HepG2 (cell line): Measurements from ENCODE around the gene ALPK3. TPM values are rescaled to one million over a fixed set of nuclear protein-coding genes. Genes with fewer than 3 reads are reported as not detected.

Source experiments
- ERF ChIP-seq: IDR thresholded peaks from 2 replicates; pipeline ENCODE4 v1.6.1; 2018; ENCODE audit warnings: missing biosample characterization, missing genetic modification reagents
- GFI1 ChIP-seq: sonication (generic); formaldehyde crosslinking; IDR thresholded peaks from 2 replicates; pipeline ENCODE4 v1.5.0; 2020; ENCODE audit warnings: missing genetic modification reagents, mild to moderate bottlenecking, borderline replicate concordance
- GLI4 ChIP-seq: sonication (generic); formaldehyde crosslinking; IDR thresholded peaks from 2 replicates; pipeline ENCODE4 v1.5.1; 2020; ENCODE audit warnings: missing genetic modification reagents, mild to moderate bottlenecking, moderate library complexity, borderline replicate concordance
- HIVEP1 ChIP-seq: sonication (generic); formaldehyde crosslinking; IDR thresholded peaks from 2 replicates; pipeline ENCODE4 v1.4.0; 2020; ENCODE audit warnings: mild to moderate bottlenecking, missing genetic modification reagents
- KDM5B ChIP-seq: sonication (generic); formaldehyde crosslinking; IDR thresholded peaks from 2 replicates; pipeline ENCODE4 v1.4.0; 2020; ENCODE audit warnings: missing genetic modification reagents, mild to moderate bottlenecking, borderline replicate concordance
- SNAI1 ChIP-seq: sonication (generic); formaldehyde crosslinking; IDR thresholded peaks from 2 replicates; pipeline ENCODE4 v1.5.0; 2020; ENCODE audit warnings: mild to moderate bottlenecking, missing genetic modification reagents, borderline replicate concordance
- ZFP90 ChIP-seq: sonication (generic); formaldehyde crosslinking; IDR thresholded peaks from 2 replicates; pipeline ENCODE4 v1.8.0; 2022; ENCODE audit warnings: missing genetic modification reagents, mild to moderate bottlenecking, inconsistent platforms, borderline replicate concordance
- ZNF530 ChIP-seq: sonication (generic); formaldehyde crosslinking; IDR thresholded peaks from 2 replicates; pipeline ENCODE4 v1.5.0; 2020; ENCODE audit warnings: low read depth, mild to moderate bottlenecking, missing genetic modification reagents
- ZNF766 ChIP-seq: sonication (generic); formaldehyde crosslinking; IDR thresholded peaks from 2 replicates; pipeline ENCODE4 v1.5.0; 2020; ENCODE audit warnings: missing genetic modification reagents, borderline replicate concordance
- ZSCAN9 ChIP-seq: IDR thresholded peaks from 2 replicates; pipeline ENCODE4 v1.6.1; 2016; ENCODE audit warnings: borderline replicate concordance
- polyA plus RNA-seq, 8 experiments: library from polyadenylated mRNA; depleted of rRNA in 3 of 8; stranded (reverse) in 7 of 8; unstranded in 1 of 8; fragments of >200 nt; fragmentation: Illumina TruSeq in 4 of 8; extraction: Trizol in 4 of 8; gene quantifications; 2 replicates each; pipeline versions ENCODE4 v1.2.1 to v1.2.3, GENCODE V29; 2011 to 2016; ENCODE audit warnings: low read depth in 4 of 8, missing spikeins in 1 of 8, mixed read lengths in 1 of 8; ENCODE audit not compliant: insufficient read depth in 1 of 8
- total RNA-seq, 5 experiments: library from RNA; depleted of rRNA; stranded (reverse); fragments of >200 nt; fragmentation: Illumina TruSeq; extraction: Trizol; gene quantifications; 2 replicates each; pipeline ENCODE4 v1.2.3, GENCODE V29; 2016; ENCODE audit warnings: low read depth in 1 of 5
- TF ChIP-seq, protein P1 (sequence below): sonication (generic); formaldehyde crosslinking; IDR thresholded peaks from 2 replicates; pipeline ENCODE4 v1.4.0; 2020; ENCODE audit warnings: missing genetic modification reagents
- TF ChIP-seq, protein P2 (sequence below): sonication (generic); formaldehyde crosslinking; IDR thresholded peaks from 2 replicates; pipeline ENCODE4 v1.5.0; 2020; ENCODE audit warnings: mild to moderate bottlenecking, missing genetic modification reagents, borderline replicate concordance
- TF ChIP-seq, protein P3 (sequence below): fragments of 450-650 bp; IDR thresholded peaks from 2 replicates; pipeline ENCODE4 v1.6.1; 2017
- TF ChIP-seq, protein P4 (sequence below): fragments of 450-650 bp; IDR thresholded peaks from 2 replicates; pipeline ENCODE4 v1.6.1; 2017; ENCODE audit warnings: mild to moderate bottlenecking
- TF ChIP-seq, protein P5 (sequence below): sonication (generic); formaldehyde crosslinking; IDR thresholded peaks from 2 replicates; pipeline ENCODE4 v1.4.0; 2020; ENCODE audit warnings: mild to moderate bottlenecking, missing genetic modification reagents

Gene ALPK3
- total and polyA plus RNA-seq, 2 of the 13 experiments (the other 11 are each of a cell fraction or from before 2014, with no cell fraction given), result 0.04 to 0.42 TPM

DNA sequence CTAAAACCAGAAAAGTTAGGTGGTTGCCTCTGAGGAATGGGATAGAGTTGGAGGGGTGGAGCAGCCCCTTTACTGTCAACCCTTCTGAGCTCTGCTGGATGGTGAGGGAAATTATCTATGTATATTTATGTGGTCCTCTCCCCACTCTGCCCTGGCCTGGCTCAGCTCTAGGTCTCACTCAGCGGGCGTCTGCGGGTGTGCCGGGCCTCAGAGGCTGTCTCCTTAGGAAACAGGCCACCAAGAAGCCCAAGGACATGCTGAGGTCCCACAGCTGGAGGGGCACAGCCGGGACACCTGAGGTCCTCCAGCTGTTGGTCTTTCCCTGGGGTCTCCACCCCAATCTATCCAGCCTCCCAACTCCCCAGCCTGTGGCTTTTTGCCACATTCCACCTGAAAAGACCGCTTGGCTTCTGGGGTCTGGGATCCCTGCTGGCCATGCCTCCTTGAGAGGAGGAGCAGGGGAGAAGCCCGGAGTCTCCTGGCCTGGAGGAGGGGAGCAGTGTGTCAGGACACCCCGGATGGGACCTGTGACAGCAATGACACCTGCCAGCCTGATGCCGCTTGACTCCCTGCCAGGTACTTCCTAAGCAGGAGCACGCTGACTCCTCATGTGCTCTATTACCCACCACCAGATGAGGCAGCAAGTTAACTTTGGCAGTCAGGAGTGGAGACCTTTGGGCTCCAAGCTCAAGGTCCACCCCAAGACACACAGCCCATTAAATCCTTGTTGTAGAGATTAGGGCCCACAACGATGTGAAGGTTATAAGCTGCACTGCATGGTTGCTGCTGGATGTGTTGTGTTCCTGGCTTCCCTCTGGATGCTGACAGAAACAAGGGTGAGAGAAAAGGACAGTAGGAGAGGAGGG lies 67.0 kb downstream of the ALPK3 start, which contains the start of gene SLC28A1 (continued):
- TF ChIP-seq, protein P1, sequence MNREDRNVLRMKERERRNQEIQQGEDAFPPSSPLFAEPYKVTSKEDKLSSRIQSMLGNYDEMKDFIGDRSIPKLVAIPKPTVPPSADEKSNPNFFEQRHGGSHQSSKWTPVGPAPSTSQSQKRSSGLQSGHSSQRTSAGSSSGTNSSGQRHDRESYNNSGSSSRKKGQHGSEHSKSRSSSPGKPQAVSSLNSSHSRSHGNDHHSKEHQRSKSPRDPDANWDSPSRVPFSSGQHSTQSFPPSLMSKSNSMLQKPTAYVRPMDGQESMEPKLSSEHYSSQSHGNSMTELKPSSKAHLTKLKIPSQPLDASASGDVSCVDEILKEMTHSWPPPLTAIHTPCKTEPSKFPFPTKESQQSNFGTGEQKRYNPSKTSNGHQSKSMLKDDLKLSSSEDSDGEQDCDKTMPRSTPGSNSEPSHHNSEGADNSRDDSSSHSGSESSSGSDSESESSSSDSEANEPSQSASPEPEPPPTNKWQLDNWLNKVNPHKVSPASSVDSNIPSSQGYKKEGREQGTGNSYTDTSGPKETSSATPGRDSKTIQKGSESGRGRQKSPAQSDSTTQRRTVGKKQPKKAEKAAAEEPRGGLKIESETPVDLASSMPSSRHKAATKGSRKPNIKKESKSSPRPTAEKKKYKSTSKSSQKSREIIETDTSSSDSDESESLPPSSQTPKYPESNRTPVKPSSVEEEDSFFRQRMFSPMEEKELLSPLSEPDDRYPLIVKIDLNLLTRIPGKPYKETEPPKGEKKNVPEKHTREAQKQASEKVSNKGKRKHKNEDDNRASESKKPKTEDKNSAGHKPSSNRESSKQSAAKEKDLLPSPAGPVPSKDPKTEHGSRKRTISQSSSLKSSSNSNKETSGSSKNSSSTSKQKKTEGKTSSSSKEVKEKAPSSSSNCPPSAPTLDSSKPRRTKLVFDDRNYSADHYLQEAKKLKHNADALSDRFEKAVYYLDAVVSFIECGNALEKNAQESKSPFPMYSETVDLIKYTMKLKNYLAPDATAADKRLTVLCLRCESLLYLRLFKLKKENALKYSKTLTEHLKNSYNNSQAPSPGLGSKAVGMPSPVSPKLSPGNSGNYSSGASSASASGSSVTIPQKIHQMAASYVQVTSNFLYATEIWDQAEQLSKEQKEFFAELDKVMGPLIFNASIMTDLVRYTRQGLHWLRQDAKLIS (CRISPR knock-in tag), result no peak
- TF ChIP-seq, protein P2, sequence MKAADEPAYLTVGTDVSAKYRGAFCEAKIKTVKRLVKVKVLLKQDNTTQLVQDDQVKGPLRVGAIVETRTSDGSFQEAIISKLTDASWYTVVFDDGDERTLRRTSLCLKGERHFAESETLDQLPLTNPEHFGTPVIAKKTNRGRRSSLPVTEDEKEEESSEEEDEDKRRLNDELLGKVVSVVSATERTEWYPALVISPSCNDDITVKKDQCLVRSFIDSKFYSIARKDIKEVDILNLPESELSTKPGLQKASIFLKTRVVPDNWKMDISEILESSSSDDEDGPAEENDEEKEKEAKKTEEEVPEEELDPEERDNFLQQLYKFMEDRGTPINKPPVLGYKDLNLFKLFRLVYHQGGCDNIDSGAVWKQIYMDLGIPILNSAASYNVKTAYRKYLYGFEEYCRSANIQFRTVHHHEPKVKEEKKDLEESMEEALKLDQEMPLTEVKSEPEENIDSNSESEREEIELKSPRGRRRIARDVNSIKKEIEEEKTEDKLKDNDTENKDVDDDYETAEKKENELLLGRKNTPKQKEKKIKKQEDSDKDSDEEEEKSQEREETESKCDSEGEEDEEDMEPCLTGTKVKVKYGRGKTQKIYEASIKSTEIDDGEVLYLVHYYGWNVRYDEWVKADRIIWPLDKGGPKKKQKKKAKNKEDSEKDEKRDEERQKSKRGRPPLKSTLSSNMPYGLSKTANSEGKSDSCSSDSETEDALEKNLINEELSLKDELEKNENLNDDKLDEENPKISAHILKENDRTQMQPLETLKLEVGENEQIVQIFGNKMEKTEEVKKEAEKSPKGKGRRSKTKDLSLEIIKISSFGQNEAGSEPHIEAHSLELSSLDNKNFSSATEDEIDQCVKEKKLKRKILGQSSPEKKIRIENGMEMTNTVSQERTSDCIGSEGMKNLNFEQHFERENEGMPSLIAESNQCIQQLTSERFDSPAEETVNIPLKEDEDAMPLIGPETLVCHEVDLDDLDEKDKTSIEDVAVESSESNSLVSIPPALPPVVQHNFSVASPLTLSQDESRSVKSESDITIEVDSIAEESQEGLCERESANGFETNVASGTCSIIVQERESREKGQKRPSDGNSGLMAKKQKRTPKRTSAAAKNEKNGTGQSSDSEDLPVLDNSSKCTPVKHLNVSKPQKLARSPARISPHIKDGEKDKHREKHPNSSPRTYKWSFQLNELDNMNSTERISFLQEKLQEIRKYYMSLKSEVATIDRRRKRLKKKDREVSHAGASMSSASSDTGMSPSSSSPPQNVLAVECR, result peak; percentile 56; the same call in 1 of the 2 replicates
- TF ChIP-seq ZFP90 (CRISPR knock-in tag) (no peak), ZNF530 (CRISPR knock-in tag) (no peak), ERF (CRISPR knock-in tag) (no peak; the same call in 1 of the 2 replicates), ZSCAN9 (CRISPR knock-in tag) (peak; percentile 58; the same call in 1 of the 2 replicates), HIVEP1 (no peak), SNAI1 (CRISPR knock-in tag) (no peak), GFI1 (CRISPR knock-in tag) (no peak), GLI4 (no peak), KDM5B (no peak), ZNF766 (no peak)
- TF ChIP-seq, protein P3, sequence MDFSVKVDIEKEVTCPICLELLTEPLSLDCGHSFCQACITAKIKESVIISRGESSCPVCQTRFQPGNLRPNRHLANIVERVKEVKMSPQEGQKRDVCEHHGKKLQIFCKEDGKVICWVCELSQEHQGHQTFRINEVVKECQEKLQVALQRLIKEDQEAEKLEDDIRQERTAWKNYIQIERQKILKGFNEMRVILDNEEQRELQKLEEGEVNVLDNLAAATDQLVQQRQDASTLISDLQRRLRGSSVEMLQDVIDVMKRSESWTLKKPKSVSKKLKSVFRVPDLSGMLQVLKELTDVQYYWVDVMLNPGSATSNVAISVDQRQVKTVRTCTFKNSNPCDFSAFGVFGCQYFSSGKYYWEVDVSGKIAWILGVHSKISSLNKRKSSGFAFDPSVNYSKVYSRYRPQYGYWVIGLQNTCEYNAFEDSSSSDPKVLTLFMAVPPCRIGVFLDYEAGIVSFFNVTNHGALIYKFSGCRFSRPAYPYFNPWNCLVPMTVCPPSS, result no peak
- TF ChIP-seq, protein P4, sequence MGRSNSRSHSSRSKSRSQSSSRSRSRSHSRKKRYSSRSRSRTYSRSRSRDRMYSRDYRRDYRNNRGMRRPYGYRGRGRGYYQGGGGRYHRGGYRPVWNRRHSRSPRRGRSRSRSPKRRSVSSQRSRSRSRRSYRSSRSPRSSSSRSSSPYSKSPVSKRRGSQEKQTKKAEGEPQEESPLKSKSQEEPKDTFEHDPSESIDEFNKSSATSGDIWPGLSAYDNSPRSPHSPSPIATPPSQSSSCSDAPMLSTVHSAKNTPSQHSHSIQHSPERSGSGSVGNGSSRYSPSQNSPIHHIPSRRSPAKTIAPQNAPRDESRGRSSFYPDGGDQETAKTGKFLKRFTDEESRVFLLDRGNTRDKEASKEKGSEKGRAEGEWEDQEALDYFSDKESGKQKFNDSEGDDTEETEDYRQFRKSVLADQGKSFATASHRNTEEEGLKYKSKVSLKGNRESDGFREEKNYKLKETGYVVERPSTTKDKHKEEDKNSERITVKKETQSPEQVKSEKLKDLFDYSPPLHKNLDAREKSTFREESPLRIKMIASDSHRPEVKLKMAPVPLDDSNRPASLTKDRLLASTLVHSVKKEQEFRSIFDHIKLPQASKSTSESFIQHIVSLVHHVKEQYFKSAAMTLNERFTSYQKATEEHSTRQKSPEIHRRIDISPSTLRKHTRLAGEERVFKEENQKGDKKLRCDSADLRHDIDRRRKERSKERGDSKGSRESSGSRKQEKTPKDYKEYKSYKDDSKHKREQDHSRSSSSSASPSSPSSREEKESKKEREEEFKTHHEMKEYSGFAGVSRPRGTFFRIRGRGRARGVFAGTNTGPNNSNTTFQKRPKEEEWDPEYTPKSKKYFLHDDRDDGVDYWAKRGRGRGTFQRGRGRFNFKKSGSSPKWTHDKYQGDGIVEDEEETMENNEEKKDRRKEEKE, result no peak
- TF ChIP-seq, protein P5, sequence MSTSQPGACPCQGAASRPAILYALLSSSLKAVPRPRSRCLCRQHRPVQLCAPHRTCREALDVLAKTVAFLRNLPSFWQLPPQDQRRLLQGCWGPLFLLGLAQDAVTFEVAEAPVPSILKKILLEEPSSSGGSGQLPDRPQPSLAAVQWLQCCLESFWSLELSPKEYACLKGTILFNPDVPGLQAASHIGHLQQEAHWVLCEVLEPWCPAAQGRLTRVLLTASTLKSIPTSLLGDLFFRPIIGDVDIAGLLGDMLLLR (CRISPR knock-in tag), result no peak
